ENCODE data around the gene CD2BP2. TPM values are rescaled to one million over a fixed set of nuclear protein-coding genes. Genes with fewer than 3 reads are reported as not detected.
"Not testable (repeated sequence)": the region's sequence is repeated elsewhere in the genome, so short reads cannot be mapped to it uniquely, and the experiment has no call there.

Gene CD2BP2
- total RNA-seq, 2 donors from 2014 or later = 32.9 to 46.4 TPM

DNA sequence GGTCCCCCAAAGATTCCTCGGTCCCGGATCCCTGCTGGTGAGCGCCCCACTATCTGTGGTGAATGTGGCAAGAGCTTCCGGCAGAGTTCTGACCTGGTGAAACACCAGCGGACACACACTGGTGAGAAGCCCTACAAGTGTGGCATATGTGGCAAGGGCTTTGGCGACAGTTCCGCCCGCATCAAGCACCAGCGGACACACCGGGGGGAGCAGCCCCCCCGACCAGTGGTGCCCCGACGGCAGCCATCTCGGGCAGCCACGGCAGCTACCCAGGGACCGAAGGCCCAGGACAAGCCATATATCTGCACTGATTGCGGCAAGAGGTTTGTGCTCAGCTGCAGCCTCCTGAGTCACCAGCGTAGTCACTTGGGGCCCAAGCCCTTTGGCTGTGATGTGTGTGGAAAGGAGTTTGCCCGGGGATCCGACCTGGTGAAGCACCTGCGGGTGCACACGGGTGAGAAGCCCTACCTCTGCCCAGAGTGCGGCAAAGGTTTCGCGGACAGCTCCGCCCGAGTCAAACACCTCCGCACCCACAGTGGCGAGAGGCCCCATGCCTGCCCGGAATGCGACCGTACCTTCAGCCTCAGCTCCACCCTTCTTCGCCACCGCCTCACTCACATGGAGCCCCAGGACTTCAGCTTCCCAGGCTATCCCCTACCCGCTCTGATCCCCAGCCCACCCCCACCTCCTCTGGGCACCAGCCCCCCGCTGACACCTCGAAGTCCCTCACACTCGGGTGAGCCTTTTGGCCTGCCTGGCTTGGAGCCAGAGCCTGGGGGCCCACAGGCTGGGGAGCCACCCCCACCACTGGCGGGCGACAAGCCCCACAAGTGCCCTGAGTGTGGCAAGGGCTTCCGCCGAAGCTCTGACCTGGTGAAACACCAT lies 42.9 kb upstream of the CD2BP2 start:
- intact Hi-C loops (cut with DNase I) = no loop called here

GRCh38 chr16:30397056-30397455 lies 41.9 kb upstream of the CD2BP2 start:
- peaks cover 8% of the 10 kb centered on the region for H3K4me1 ChIP-seq (replicated peaks)
- WGBS = 79% methylated on average over 4 of the region's 4 CpGs
- intact Hi-C loops (cut with DNase I) = no loop called here
- H3K27me3 ChIP-seq (replicated peaks; ENCODE audit: insufficient read depth) = no peaks in the 10 kb centered on the region
- DNase-seq (ENCODE audit: low spot score) = no peak
- no peak overlapping the region for H3K27ac ChIP-seq
- TF ChIP-seq POLR2A (IDR thresholded peaks at IDR 0.05) (no peak), POLR2AphosphoS5 (IDR thresholded peaks at IDR 0.05) (no peak)
- no peak overlapping the region for H3K4me3 ChIP-seq
- no peaks in the 10 kb centered on the region for H3K36me3 ChIP-seq
- no peaks in the 10 kb centered on the region for H3K9me3 ChIP-seq

More for the DNA sequence above, 42.9 kb upstream of the CD2BP2 start:
- no peaks in the 10 kb centered on the region for H3K27me3 ChIP-seq (replicated peaks; ENCODE audit: insufficient read depth)
- H3K4me3 ChIP-seq = no peak overlapping the region
- TF ChIP-seq POLR2A (IDR thresholded peaks at IDR 0.05) (no peak), CTCF (IDR thresholded peaks at IDR 0.05) (no peak), POLR2AphosphoS5 (IDR thresholded peaks at IDR 0.05) (no peak)
- H3K9me3 ChIP-seq = no peaks in the 10 kb centered on the region
- H3K27ac ChIP-seq = no peak overlapping the region
- 90% methylated on average over 29 of the region's 42 CpGs for WGBS
- H3K36me3 ChIP-seq = no peaks in the 10 kb centered on the region
- peaks cover 8% of the 10 kb centered on the region for H3K4me1 ChIP-seq (replicated peaks)
- DNase-seq (ENCODE audit: low spot score) = no peak

DNA sequence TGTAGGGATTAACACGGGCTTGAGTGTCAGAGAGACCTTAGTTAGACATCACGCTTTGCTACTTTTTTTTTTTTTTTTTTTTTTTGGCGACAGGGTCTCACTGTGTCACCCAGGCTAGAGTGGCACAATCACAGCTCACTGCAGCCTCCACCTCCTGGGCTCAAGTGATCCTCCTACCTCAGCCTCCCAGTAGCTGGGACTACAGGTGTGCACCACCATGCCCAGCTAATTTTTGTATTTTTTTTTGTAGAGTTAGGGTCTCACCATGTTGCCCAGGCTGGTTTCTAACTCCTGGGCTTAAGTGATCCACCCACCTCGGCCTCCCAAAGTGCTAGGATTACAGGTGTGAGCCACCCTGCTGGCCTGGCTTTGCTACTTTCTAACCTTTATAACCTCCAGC lies 41.5 kb upstream of the CD2BP2 start:
- H3K27ac ChIP-seq = not testable (repeated sequence)

GRCh38 chr16:30395992-30396585 lies 41.0 kb upstream of the CD2BP2 start:
- Histone ChIP-seq H3K4me3 (peak overlapping the region; percentile 77 to 81), H3K27ac (peak overlapping the region; percentile 72 to 74), H3K4me1 (replicated peaks) (peaks cover 8% of the 10 kb centered on the region), H3K36me3 (no peaks in the 10 kb centered on the region), H3K27me3 (replicated peaks; ENCODE audit: insufficient read depth) (no peaks in the 10 kb centered on the region), H3K9me3 (no peaks in the 10 kb centered on the region)
- 8% methylated on average over 13 of the region's 13 CpGs for WGBS
- intact Hi-C loops (cut with DNase I) = loop anchor here (2.0 kb wide), 1 partner anchor 17 kb away; no protein-coding TSS in a partner anchor
- TF ChIP-seq POLR2A (IDR thresholded peaks at IDR 0.05) (no peak), POLR2AphosphoS5 (IDR thresholded peaks at IDR 0.05) (no peak), CTCF (IDR thresholded peaks at IDR 0.05) (no peak)
- no peak for DNase-seq (ENCODE audit: low spot score)

More for the DNA sequence above, 41.5 kb upstream of the CD2BP2 start:
- H3K27me3 ChIP-seq (replicated peaks; ENCODE audit: insufficient read depth); DNase-seq (ENCODE audit: low spot score); H3K36me3 ChIP-seq; H3K9me3 ChIP-seq; H3K4me3 ChIP-seq; H3K4me1 ChIP-seq (replicated peaks); intact Hi-C loops (cut with DNase I): not testable (repeated sequence)
- 73% methylated on average over 4 of the region's 4 CpGs for WGBS

DNA sequence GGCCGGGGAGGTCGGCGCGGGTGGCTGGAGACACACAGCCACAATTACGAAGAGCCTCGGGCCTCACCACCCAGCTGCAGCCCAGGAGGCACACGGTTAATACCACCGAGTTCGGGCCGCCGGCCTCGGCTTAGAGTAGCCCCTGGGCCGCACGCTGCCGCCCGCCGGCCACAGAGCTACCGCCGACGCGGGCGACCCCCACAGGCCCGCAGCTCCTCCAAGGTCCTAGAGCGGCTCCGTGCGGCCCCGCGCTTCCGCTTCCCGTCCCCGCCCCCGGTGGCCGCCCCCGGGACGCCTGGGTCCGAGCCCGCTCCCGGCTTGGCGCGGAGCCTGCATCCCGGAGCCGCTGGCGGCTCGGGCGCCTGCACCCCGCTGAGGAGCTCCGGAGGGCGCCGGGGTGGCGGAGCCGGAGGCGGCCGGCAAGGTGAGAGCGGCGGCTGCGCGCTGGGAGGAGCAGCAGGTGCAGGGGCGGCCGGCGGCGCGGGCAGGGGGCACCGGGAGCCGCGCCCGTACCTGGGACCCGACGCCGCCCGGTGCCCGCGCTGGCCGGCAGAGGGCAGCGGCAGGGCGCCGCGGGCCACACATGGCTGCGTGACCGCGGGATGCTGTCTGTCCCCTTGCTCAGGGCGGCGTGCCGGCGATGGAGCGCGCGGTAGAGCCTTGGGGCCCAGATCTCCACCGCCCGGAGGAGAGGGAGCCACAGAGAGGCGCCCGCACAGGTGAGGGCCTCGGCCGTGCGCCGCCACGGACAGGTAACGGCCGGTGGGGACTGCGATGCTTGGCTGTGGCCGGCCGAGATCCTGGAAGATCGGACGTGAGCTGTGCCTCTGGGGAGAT lies 40.3 kb upstream of the CD2BP2 start, which contains the start of gene ZNF48:
TSS of gene ZNF48 (plus strand) at position 266 of the 837 bp plus-strand sequence. CDS start at position 641, 375 bp downstream.
- no peaks in the 10 kb centered on the region for H3K27me3 ChIP-seq (replicated peaks; ENCODE audit: insufficient read depth)
- no peaks in the 10 kb centered on the region for H3K36me3 ChIP-seq
- H3K9me3 ChIP-seq = no peaks in the 10 kb centered on the region
- peak within 1 kb of the TSS; percentile 72 to 74 for H3K27ac ChIP-seq
- peak; percentile 84 for DNase-seq (ENCODE audit: low spot score)
- under 1% methylated on average over 63 of the region's 103 CpGs for WGBS
- TF ChIP-seq POLR2A (IDR thresholded peaks at IDR 0.05) (peak; percentile 32), POLR2AphosphoS5 (IDR thresholded peaks at IDR 0.05) (peak; percentile 57), CTCF (IDR thresholded peaks at IDR 0.05) (peak in 2 of 4 experiments; percentile 34 to 63)
- peaks cover 8% of the 10 kb centered on the region for H3K4me1 ChIP-seq (replicated peaks)
- H3K4me3 ChIP-seq = peak within 1 kb of the TSS; percentile 77 to 81
- intact Hi-C loops (cut with DNase I) = loop anchor here (2.0 kb wide), 1 partner anchor 17 kb away; no protein-coding TSS in a partner anchor
